H4 (cell line): ENCODE measurements around the gene KHDC3L. TPM values are rescaled to one million over a fixed set of nuclear protein-coding genes. Genes with fewer than 3 reads are reported as not detected.
"Not testable (repeated sequence)": the region's sequence is repeated elsewhere in the genome, so short reads cannot be mapped to it uniquely, and the experiment has no call there.

Experiments
- DNase-seq: peaks from one replicate; pipeline ENCODE4 v3.0.0-alpha.2; 2015; ENCODE audit warnings: low spot score
- total RNA-seq: library from RNA; depleted of rRNA; stranded (reverse); fragments of >200 nt; shearing (Covaris generic); gene quantifications from 2 replicates; pipeline ENCODE4 v1.2.3, GENCODE V29; 2014

KHDC3L gene
- total RNA-seq, 1 experiment from 2014 or later = not detected

DNA sequence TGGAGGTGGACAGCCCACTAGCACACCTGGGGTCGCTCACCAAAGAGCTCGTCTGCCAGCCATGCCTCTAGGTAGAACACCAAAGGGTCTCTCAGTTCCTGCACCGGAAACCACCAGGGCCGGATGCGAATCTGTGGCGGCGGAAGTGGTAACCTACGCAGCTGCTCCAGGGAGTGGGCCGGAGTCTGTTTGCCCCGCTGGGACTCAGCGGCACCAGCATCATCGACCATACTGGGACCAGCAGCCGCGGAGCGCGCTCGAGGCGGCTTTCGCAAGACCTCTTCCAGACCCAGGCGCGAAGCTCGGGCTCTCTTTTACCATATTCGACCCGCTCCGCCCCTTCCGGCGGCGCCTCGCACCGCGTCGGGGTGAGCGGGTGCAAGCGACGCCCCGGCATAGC lies 7.1 kb downstream of the KHDC3L start, which contains the start of gene OOEP:
Gene OOEP, minus strand, starts transcription at position 335 of the 400 bp plus-strand sequence. Its CDS starts 105 bp downstream, at position 230.
- DNase-seq = no peak

DNA sequence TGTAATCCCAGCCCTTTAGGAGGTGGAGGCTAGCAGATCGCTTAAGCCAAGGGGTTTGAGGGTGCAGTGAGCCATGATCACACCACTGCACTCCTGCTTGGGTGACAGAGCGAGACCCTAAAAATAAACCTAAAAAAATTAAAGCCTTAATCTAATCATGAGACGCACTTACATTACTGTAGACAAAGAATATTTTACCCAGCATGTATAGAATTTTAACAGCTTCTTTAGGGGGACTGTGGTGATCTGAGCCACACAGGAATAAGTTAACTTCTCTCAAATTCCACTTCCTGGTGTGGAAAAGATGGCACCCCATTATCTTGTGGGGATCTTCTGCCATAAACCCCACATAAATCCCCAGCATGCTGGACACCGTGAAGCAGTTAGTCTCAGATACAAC lies 9.5 kb downstream of the KHDC3L start:
- DNase-seq = no peak

DNA sequence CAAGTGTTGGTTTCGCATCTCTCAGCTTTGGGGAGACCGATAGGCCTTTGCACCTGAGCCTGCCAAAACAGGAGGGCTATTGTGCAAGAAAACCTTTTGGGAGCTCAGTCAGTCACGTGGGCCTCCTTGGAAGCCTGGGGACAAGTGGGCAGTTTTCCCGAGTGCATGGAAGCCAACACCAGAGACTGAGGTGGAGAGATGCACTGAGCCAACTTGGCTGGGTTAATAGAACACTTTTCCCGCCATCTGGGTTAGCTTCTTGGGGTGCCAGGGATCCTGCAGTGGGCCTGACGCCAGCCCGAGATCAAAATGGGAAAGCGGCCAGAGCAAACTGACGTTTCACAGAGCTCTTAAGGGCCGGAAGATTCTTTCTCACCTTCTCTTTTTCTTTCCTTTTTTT lies 10.1 kb downstream of the KHDC3L start:
- DNase-seq = no peak

DNA sequence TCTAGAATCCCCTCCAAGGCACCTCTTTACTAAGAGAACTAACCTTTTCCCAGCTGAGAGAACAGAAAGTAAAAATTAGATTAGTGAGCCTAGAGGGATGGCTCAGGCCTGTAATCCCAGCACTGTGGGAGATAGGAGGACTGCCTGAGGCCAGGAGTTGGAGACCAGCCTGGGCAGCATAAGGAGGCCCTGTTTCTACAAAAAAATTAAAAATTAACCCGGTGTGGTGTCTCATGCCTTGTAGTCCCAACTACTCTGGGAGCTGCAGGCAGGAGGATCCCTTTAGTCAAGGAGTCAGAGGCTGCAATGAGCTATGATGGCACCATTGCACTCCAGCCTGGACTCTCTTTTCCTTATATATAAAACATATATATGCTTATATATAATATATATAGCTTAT lies 12.8 kb downstream of the KHDC3L start:
- no peak for DNase-seq

DNA sequence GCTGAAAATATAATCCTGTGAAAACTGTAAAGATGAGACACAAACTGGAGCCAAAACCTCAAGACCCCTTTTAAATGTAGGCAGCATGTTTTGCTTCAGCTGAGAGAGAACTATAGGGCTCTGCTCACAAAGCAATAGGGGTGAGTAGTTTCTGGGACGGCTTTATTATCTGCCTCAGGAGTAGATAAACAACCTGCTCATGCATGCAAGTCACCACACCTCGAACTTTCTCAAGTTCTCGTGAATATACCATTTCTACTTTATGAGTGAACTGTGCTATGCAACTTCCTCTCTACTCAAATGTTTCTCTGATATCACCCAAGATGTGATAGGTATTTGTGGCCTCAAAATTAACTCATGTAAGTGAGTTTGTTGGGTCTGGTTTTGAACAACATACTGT lies 14.8 kb downstream of the KHDC3L start:
- no peak for DNase-seq

DNA sequence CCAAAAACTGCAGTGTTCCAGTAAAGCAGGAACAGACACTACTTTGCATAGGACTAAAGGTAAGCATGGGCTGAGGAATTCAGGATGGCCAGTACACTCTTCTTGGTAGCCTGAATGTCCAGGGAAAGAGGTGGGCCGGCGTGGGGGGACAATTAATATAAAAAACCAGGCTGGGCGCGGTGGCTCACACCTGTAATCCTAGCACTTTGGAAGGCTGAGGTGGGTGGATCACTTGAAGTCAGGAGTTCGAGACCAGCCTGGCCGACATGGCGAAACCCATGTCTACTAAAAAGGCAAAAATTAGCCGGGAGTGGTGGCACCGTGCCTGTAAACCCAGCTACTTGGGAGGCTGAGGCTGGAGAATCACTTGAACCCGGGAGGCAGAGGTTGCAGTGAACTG lies 19.1 kb downstream of the KHDC3L start:
- DNase-seq = not testable (repeated sequence)

DNA sequence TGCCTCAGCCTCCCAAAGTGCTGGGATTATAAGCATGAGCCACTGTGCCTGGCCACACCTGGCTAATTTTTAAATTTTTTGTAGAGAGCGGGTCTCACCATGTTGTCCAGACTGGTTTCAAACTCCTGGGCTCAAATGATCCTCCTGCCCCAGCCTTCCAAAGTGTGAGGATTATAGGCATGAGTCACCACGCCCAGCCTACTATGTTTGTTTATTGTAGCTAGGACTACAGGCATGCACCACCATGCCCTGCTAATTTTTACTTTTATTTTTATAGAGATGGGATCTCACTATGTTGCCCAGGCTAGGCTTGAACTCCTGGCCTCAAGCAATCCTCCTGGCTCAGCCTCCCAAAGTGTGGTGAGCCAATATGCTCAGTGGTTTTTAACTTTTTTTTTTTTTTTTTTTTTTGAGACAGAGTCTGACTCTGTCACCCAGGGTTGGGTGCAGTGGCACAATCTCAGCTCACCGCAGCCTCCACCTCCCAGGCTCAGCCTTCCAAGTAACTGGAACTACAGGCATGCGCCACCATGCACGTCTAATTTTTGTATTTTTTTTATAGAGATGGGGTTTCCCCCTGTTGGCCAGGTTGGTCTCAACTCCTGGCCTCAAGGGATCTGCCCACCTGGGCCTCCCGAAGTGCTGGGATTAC lies 20.1 kb downstream of the KHDC3L start:
- peak; percentile 12 for DNase-seq

DNA sequence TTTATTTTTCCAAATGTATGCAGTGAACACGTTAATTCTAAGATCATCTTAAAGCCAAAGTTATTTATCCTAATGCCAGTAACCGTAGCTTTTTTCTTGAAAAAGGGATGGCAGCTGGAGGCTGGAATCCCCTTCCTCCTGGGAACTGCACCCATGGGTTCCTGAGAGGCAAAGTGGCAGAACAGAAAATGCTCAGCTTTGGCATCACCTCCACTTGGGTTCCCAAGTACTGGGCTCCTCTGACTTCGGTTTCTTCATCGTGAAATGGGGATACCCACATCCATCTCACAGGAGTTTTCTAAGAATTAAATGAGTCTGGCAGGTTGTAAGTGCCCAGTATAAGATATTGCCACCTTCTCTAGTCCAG lies 26.0 kb downstream of the KHDC3L start:
- DNase-seq = no peak

DNA sequence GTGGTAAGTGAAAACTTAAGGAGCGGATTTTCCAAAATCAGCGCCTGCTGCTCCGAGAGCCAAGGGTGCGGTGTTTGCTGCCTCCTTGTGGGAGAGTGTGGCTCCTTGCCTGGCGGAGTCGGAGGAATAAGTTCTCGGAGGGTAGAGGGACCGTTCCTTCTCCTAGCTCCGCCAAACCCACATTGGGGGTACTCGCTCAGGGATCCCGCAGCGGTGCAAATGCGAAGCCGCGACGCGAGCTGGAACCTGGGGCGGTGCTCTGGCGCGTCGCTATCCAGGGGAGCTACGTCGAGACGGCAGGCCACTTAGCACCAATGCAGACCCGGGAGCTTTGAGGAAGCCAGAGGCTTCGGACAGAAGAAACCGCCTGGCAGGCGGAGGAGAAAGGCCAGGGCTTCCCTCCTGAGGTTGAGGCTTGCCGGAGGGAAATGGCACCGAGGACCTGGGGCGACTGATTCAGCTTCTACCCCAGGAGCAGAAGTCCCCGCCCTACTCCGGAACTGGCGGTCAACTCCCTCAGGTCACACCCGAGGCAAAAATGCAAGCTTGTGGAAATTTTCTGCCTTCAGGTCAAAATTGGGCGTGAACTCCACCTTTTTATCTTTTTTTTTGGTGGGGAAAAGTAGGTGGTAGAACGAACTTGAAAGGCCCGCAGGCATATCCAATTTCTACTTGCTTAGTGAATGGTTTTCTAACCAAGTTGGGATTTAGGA lies 26.5 kb downstream of the KHDC3L start:
- DNase-seq = no peak

DNA sequence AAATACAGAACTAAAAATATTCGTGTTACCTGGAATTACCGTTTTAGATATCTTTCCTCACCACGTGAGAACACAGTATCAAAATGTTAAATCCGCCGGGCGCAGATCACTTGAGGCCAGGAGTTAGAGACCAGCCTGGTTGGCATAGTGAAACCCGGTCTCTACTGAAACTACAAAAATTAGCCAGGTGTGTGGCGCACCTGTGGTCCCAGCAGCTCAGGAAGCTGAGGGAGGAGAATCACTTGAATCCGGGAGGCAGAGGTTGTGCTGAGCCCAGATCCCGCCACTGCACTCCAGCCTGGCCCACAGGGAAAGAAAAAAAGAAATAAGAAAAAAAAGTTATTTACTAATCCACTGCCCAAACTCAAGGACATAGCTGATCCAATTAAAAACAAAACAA lies 27.4 kb downstream of the KHDC3L start:
- DNase-seq = no peak

DNA sequence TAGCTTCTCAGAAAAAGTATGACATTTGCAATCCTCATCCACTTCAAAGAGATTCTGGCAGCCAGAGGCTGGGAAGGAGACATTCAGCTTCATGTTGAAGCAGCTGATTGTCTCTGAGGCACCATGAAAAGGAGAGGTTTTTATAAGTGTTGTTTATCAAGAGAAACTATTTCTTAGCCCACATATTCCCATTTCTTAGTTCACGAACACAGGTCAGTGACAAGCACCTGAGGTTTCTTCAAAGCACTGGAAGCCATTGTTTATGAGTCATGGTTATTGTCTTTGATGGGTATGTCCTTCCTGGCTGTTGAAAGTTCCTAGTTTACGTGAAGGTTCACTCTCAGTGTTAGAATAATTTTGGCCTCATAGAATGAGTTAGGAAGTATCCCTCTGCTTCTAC lies 29.2 kb downstream of the KHDC3L start:
- DNase-seq = no peak

DNA sequence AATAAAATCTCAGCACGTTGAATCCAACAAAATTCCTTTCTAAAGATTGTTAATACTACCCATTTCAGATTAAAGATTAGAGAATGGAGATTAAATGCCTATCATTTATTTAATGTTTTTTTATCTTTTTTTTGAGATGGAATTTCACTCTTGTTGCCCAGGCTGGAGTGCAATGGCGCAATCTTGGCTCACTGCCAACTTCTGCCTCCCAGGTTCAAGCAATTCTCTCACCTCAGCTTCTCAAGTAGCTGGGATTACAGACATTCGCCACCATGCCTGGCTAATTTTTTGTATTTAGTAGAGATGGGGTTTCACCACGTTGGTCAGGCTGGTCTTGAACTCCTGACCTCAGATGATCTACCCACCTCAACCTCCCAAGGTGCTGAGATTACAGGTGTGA lies 29.7 kb downstream of the KHDC3L start:
- DNase-seq = not testable (repeated sequence)

DNA sequence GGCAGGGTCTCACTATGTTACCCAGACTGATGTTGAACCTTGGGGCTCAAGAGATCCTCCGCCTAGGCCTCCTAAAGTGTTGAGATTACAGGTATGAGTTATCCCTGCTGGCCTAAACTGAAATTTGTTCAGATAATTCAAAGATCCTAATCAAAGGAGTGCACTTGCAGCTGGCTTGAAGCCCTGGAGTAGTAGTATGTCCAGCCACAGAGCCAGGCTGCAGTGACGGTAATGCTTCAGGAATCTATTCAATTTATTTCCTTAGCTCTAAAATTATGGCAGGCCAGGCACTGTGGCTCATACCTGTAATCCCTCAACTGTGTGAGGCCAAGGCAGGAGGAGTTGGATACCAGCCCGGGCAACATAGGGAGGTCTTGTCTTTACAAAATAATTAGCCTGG lies 30.8 kb downstream of the KHDC3L start:
- no peak for DNase-seq

DNA sequence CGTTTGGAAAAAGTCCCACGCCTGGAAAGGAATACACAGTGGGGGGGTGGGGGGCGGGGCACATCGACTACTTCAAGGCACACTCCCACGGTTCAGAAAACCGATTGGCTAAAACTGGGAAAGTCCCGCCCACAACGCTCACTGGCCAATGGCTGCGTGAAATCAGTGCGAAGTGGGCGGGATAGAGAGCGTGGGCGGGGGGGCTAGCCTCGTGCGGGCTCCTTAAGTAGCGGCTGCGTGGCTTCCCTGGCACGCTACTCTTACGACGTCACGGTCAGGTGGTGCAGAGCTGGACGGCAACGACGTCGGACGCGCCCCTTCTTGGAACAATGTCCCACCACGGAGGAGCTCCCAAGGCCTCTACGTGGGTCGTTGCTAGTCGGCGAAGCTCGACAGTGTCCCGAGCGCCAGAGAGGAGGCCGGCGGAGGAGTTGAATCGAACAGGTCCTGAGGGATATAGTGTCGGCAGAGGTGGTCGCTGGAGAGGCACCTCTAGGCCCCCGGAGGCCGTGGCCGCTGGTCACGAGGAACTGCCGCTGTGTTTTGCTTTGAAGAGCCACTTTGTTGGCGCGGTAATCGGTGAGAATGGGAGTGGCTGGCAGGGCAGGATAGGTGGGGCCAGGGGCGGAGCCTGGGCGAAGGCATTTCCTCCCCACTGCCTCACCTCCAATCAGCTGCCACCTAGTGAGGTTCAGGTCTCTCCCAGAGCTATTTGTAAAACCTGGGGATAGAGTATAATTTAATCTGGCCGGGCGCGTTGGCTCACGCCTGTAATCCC lies 32.3 kb downstream of the KHDC3L start, which contains the start of gene DDX43:
Gene DDX43, plus strand, starts transcription at position 252 of the 778 bp plus-strand sequence. Its CDS starts 78 bp downstream, at position 330.
- no peak for DNase-seq

DNA sequence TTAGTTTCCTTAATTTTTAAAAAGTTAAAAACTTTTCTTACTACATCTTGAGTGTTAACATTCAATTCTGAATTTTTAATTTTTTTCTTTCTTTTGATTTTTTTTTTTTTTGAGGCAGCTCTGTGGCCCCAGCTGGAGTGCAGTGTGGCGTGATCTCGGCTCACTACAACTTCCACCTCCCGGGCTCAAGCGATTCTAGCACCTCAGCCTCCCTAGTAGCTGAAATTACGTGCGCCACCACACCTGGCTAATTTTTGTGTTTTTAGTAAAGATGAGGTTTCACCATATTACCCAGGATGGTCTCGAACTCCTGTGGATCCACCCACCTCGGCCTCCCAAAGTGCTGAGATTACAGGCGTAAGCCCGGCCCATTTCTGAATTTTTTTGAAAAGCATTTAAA lies 33.4 kb downstream of the KHDC3L start:
- DNase-seq = no peak

DNA sequence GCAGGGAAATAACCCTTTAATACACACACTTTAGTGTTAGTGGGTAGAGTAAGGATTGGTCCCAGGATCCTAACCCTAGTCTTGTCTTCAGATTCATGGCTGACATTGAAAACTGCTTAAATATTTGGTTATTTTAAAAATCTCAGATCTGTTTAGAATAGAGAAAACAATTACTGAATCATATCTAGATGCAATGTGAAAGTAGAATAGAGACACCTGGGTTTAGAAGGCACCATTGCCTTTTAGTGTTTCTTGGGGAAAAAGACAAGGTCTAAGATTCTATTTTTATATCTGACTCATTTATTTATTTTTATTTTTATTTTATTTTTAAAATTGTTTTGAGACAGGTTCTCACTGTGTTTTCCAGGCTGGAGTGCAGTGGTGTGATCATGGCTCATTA lies 38.2 kb downstream of the KHDC3L start:
- DNase-seq = no peak

DNA sequence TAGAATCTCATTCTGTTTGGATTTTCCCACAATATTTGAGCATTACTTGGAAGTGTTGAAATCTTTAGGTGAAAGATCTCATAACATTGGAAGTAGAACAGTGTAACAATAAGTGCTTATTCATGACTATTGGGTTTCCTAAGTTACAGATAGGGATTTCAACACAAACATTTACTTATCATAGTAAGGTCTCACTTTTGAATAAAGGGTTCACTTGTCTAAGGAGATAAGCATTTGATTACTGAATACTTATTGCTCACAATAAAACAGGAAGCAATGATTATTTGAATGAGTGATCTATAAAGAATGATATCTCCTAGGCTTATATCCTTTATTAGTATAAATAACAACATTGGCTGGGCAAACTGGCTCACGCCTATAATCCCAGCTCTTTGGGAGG lies 46.9 kb downstream of the KHDC3L start:
- no peak for DNase-seq

DNA sequence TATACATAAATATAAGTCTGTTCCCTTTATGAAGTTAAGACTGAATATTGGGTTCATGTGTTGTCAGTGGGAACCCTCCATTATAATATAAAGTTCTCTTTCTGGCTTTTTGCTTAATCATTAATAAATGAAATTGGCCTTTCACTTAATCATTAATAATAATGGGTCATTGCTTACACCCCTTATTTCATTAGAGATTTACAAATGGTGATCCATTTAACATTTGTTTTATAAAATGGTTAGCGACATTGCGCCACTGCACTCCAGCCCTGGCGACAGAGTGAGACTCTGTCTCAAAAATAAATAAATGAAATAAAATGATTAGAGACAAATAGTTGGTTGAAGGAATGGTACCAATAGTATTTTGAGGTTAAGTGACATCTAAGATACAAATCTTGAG lies 50.6 kb downstream of the KHDC3L start:
- no peak for DNase-seq
